Astrocyte (in vitro differentiated cells and primary cell): ENCODE data around the gene AKTIP.

ENCODE experiments used
- EZH2 ChIP-seq: IDR thresholded peaks from 2 replicates; pipeline ENCODE4 v1.6.1; 2012; ENCODE audit warnings: mild to moderate bottlenecking, low read length, inconsistent platforms; ENCODE audit not compliant: insufficient read depth
- TF ChIP-seq, protein P1 (sequence below): IDR thresholded peaks from 2 replicates; pipeline ENCODE4 v1.5.1; 2011; ENCODE audit warnings: low read depth, mild to moderate bottlenecking, inconsistent platforms, low read length, moderate library complexity; ENCODE audit not compliant: insufficient read depth

DNA sequence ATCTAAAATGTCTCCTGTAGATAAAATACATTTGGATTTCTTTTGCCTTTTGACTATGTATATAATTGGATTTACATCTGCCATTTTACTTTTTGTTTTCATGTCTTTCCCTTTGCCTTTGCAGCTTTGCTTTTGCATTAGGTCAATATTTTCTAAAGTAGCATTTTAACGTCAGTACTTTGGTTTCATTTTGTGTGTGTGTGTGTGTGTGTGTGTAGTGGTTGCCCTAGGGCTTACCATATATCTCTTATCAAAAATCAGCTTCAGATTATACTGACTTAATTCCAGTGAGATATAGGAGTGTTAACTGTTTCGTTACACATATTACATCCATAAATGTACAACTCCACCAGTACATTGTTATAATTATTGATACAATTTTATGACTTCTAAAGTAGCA, 26.1 kb downstream of the AKTIP start:
- TF ChIP-seq, protein P1, sequence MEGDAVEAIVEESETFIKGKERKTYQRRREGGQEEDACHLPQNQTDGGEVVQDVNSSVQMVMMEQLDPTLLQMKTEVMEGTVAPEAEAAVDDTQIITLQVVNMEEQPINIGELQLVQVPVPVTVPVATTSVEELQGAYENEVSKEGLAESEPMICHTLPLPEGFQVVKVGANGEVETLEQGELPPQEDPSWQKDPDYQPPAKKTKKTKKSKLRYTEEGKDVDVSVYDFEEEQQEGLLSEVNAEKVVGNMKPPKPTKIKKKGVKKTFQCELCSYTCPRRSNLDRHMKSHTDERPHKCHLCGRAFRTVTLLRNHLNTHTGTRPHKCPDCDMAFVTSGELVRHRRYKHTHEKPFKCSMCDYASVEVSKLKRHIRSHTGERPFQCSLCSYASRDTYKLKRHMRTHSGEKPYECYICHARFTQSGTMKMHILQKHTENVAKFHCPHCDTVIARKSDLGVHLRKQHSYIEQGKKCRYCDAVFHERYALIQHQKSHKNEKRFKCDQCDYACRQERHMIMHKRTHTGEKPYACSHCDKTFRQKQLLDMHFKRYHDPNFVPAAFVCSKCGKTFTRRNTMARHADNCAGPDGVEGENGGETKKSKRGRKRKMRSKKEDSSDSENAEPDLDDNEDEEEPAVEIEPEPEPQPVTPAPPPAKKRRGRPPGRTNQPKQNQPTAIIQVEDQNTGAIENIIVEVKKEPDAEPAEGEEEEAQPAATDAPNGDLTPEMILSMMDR: no peak
- TF ChIP-seq EZH2: no peak
